K562 (cell line): Measurements from ENCODE around the gene NKAPL. TPM values are rescaled to one million over a fixed set of nuclear protein-coding genes. Genes with fewer than 3 reads are reported as not detected.

Source experiments
- ARID4B ChIP-seq: sonication (generic); formaldehyde crosslinking; IDR thresholded peaks from 2 replicates; pipeline ENCODE4 v1.8.0; 2022; ENCODE audit warnings: mild to moderate bottlenecking, missing genetic modification reagents
- ATF1 ChIP-seq, 2 experiments: fragments of 450-650 bp in 1 of 2; IDR thresholded peaks; 2 replicates each; pipeline ENCODE4 v1.6.1; 2016; ENCODE audit warnings: missing compliant biosample characterization in 1 of 2, missing genetic modification characterization in 1 of 2
- CHD1 ChIP-seq: fragments of 200-600 bp; sonication (generic); IDR thresholded peaks from one replicate; pipeline ENCODE4 v1.6.1; 2012; ENCODE audit warnings: mild to moderate bottlenecking, moderate library complexity, low read length, inconsistent platforms
- FOSL1 ChIP-seq: fragments of 200-800 bp; sonication (Bioruptor generic); conservative IDR thresholded peaks from 2 replicates; pipeline ENCODE4 v1.6.1; 2016; ENCODE audit warnings: missing genetic modification characterization, missing compliant biosample characterization
- FOXP1 ChIP-seq: sonication (generic); formaldehyde crosslinking; IDR thresholded peaks from 2 replicates; pipeline ENCODE4 v1.8.0; 2022; ENCODE audit warnings: mild to moderate bottlenecking, missing genetic modification reagents
- HMG20B ChIP-seq: fragments of 250-450 bp; sonication (Bioruptor Pico); IDR thresholded peaks from 2 replicates; pipeline ENCODE4 v1.5.0; 2021; ENCODE audit warnings: mild to moderate bottlenecking
- RAD21 ChIP-seq, 2 experiments: fragments of 250-450 bp in 1 of 2; fragments of 450-650 bp in 1 of 2; sonication (Bioruptor Pico) in 1 of 2; formaldehyde crosslinking in 1 of 2; IDR thresholded peaks in 1 of 2; conservative IDR thresholded peaks in 1 of 2; 2 replicates each; pipeline versions ENCODE4 v1.4.0 to v1.8.0; 2020 to 2022; ENCODE audit warnings: mild to moderate bottlenecking in 2 of 2, moderate library complexity in 1 of 2
- RBM25 ChIP-seq: fragments of 200-400 bp; formaldehyde crosslinking; IDR thresholded peaks from 2 replicates; pipeline ENCODE4 v1.6.1; 2018; ENCODE audit warnings: low read length, low read depth, moderate library complexity; ENCODE audit not compliant: severe bottlenecking
- RERE ChIP-seq: sonication (generic); formaldehyde crosslinking; IDR thresholded peaks from 2 replicates; pipeline ENCODE4 v1.8.0; 2023; ENCODE audit warnings: missing genetic modification reagents, mild to moderate bottlenecking, borderline replicate concordance
- RUNX1 ChIP-seq: sonication (generic); IDR thresholded peaks from 2 replicates; pipeline ENCODE4 v1.6.1; 2016; ENCODE audit warnings: antibody characterized with exemption, low read depth
- SMAD4 ChIP-seq: fragments of 250-450 bp; sonication (Bioruptor Pico); conservative IDR thresholded peaks from 2 replicates; pipeline ENCODE4 v1.8.0; 2021; ENCODE audit warnings: inconsistent platforms, mild to moderate bottlenecking, moderate library complexity
- TAF15 ChIP-seq: fragments of 200-400 bp; formaldehyde crosslinking; IDR thresholded peaks from 2 replicates; pipeline ENCODE4 v1.6.1; 2017; ENCODE audit warnings: mild to moderate bottlenecking, low read depth, low read length, moderate library complexity
- ZBTB9 ChIP-seq: fragments of 450-650 bp; formaldehyde crosslinking; IDR thresholded peaks from 2 replicates; pipeline ENCODE4 v1.4.0; 2020; ENCODE audit warnings: mild to moderate bottlenecking, moderate library complexity
- ZNF311 ChIP-seq: fragments of 250-450 bp; sonication (Bioruptor Pico); IDR thresholded peaks from 2 replicates; pipeline ENCODE4 v1.4.0; 2020; ENCODE audit warnings: mild to moderate bottlenecking, moderate library complexity
- ZNF384 ChIP-seq: IDR thresholded peaks from 2 replicates; pipeline ENCODE4 v1.6.1; 2012; ENCODE audit warnings: low read depth, low read length, improper control_type of control experiment
- polyA plus RNA-seq, 8 experiments: library from polyadenylated mRNA; depleted of rRNA in 4 of 8; stranded (reverse) in 5 of 8; unstranded in 3 of 8; fragments of >200 nt; fragmentation: Nextera tagmentation in 2 of 8; fragmentation: Illumina TruSeq in 1 of 8; extraction: Ambion mirVana in 2 of 8; extraction: Trizol in 1 of 8; gene quantifications; 2 replicates each; pipeline versions ENCODE4 v1.2.1 to v1.2.3, GENCODE V29; 2011 to 2014; ENCODE audit warnings: inconsistent platforms in 1 of 8, missing spikeins in 1 of 8
- total RNA-seq, 7 experiments: library from RNA; depleted of rRNA in 6 of 7; stranded (reverse); fragments of >200 nt in 6 of 7; fragmentation: Illumina TruSeq in 2 of 7; extraction: Trizol in 2 of 7; gene quantifications; 2 replicates each; pipeline versions ENCODE4 v1.2.1 to v1.2.3, GENCODE V29; 2011 to 2021; ENCODE audit warnings: low replicate concordance in 1 of 7

The NKAPL gene
- total and polyA plus RNA-seq, 9 of the 15 experiments (the other 6 are each of a cell fraction or from before 2014, with no cell fraction given): not detected

GRCh38 chr6:28218312-28219248 is 40.5 kb upstream of the NKAPL start (continued):
- TF ChIP-seq ARID4B (peak; percentile 68; the same call in 1 of the 2 replicates), ZNF384 (no peak; the same call in 1 of the 2 replicates), SMAD4 (CRISPR knock-in tag) (peak; percentile 55; the same call in 1 of the 2 replicates), RAD21 (CRISPR knock-in tag; conservative IDR thresholded peaks at IDR 0.05 in 1 of 2, IDR thresholded peaks at IDR 0.05 in 1 of 2) (no peak; a peak in 1 of 4 replicates), ZBTB9 (CRISPR knock-in tag) (no peak), FOSL1 (peak; percentile 40), TAF15 (no peak), RERE (CRISPR knock-in tag) (no peak), RBM25 (no peak), ATF1 (CRISPR knock-in tag; IDR thresholded peaks at IDR 0.05) (no peak), ATF1 (tag; IDR thresholded peaks at IDR 0.05) (peak; percentile 32; the same call in 1 of the 2 replicates), ZNF311 (CRISPR knock-in tag) (no peak), RUNX1 (no peak), HMG20B (CRISPR knock-in tag) (no peak), CHD1 (peak; percentile 28), FOXP1 (CRISPR knock-in tag) (0 out of 2 replicates have a peak, but pooled peaks have one; percentile 58)
